ENCODE results near the gene SH3GLB2. TPM values are rescaled to one million over a fixed set of nuclear protein-coding genes. Genes with fewer than 3 reads are reported as not detected.

The SH3GLB2 gene
- total and polyA plus RNA-seq, 2 donors (not counting 1 experiment from before 2014, with no cell fraction given), result 27.3 to 42.3 TPM

DNA sequence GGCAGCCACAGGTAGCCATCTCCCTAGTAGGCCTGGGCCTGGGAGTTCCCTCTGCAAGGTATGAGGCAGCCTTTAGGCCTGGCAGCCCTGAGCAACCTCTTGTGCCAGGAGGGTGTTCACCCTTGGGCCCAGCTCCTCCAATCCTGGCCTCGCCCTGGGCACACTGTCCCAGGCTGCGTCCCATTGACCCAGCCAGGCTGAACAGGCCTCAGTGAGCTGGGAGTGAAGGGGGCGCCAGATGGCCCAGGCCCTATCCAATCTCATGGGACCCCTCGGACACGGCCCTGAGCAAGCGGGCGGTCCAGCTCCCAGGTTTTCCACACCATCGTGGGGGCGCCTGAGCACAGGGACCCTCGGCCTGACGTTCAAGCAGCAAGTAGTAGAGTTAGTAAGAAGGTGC, 14.5 kb downstream of the SH3GLB2 start:
- Histone ChIP-seq H3K27ac (ENCODE audit: insufficient read depth, low read length) (no peak overlapping the region), H3K4me2 (ENCODE audit: extremely low read depth, insufficient read depth, low read length) (no peak overlapping the region), H3K36me3 (ENCODE audit: control insufficient read depth, insufficient read depth, low read length) (peaks cover 8% of the 10 kb centered on the region), H4K20me1 (ENCODE audit: control insufficient read depth, extremely low read depth, insufficient read depth, low read length) (no peaks in the 10 kb centered on the region), H2AFZ (ENCODE audit: low read length) (no peak overlapping the region), H3K4me3 (replicated peaks in 1 of 4; ENCODE audit: control extremely low read depth in 1 of 4, insufficient read depth in 1 of 4, low read depth in 3 of 4, low read length in 4 of 4) (no peak overlapping the region), H3K9me3 (ENCODE audit: control insufficient read depth, insufficient read depth, low read depth, low read length) (no peaks in the 10 kb centered on the region), H3K79me2 (ENCODE audit: control insufficient read depth, insufficient read depth, low read length) (no peaks in the 10 kb centered on the region), H3K9ac (ENCODE audit: insufficient read depth, low read length) (no peak overlapping the region), H3K27me3 (ENCODE audit: control insufficient read depth, insufficient read depth, low read length) (no peaks in the 10 kb centered on the region), H3K4me1 (ENCODE audit: control insufficient read depth, extremely low read depth, insufficient read depth, low read length) (no peaks in the 10 kb centered on the region)
- TF ChIP-seq, protein P1, sequence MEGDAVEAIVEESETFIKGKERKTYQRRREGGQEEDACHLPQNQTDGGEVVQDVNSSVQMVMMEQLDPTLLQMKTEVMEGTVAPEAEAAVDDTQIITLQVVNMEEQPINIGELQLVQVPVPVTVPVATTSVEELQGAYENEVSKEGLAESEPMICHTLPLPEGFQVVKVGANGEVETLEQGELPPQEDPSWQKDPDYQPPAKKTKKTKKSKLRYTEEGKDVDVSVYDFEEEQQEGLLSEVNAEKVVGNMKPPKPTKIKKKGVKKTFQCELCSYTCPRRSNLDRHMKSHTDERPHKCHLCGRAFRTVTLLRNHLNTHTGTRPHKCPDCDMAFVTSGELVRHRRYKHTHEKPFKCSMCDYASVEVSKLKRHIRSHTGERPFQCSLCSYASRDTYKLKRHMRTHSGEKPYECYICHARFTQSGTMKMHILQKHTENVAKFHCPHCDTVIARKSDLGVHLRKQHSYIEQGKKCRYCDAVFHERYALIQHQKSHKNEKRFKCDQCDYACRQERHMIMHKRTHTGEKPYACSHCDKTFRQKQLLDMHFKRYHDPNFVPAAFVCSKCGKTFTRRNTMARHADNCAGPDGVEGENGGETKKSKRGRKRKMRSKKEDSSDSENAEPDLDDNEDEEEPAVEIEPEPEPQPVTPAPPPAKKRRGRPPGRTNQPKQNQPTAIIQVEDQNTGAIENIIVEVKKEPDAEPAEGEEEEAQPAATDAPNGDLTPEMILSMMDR (conservative IDR thresholded peaks at IDR 0.05 in 1 of 2, IDR thresholded peaks at IDR 0.05 in 1 of 2; ENCODE audit: low read depth in 1 of 2, low read length in 2 of 2), result no peak
- no peak for TF ChIP-seq EZH2 (IDR thresholded peaks at IDR 0.05; ENCODE audit: low read length, missing control alignments)
- no peak for DNase-seq (ENCODE audit: low read depth in 2 of 2)

DNA sequence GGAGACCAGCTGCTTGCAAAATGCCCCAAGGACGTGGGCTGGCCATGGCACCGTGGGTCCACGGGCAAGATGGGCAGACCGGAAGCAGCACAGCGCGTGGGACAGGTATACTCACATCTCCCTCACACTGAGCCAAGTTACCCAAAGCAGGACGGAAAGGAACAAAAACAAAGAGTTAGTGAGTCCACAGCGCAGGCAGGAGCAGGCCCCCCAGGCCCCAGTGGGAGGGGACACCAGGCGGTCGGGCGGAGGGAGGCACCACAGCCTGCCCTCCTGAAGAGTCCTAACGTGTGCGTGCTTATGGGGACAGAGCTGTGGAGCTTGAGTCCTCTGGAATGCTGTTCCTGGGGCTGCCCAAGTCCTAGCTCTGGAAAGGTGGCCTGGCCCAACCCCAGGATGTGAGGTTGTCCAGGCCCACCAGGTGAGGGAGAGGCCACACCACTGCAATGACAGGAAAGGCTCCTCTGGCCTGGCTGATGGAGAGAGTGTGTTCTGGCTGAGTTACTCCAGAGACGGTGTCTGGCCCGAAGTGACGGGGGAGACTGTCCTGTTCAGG, 15.2 kb downstream of the SH3GLB2 start:
- no peaks in the 10 kb centered on the region for H4K20me1 ChIP-seq (ENCODE audit: control insufficient read depth, extremely low read depth, insufficient read depth, low read length)
- H2AFZ ChIP-seq (ENCODE audit: low read length), result no peak overlapping the region
- H3K9ac ChIP-seq (ENCODE audit: insufficient read depth, low read length), result no peak overlapping the region
- peaks cover 12% of the 10 kb centered on the region for H3K36me3 ChIP-seq (ENCODE audit: control insufficient read depth, insufficient read depth, low read length)
- no peaks in the 10 kb centered on the region for H3K27me3 ChIP-seq (ENCODE audit: control insufficient read depth, insufficient read depth, low read length)
- no peaks in the 10 kb centered on the region for H3K4me1 ChIP-seq (ENCODE audit: control insufficient read depth, extremely low read depth, insufficient read depth, low read length)
- H3K79me2 ChIP-seq (ENCODE audit: control insufficient read depth, insufficient read depth, low read length), result no peaks in the 10 kb centered on the region
- DNase-seq (ENCODE audit: low read depth in 2 of 2), result no peak
- no peaks in the 10 kb centered on the region for H3K9me3 ChIP-seq (ENCODE audit: control insufficient read depth, insufficient read depth, low read depth, low read length)
- no peak overlapping the region for H3K27ac ChIP-seq (ENCODE audit: insufficient read depth, low read length)
- TF ChIP-seq, protein P1 (conservative IDR thresholded peaks at IDR 0.05 in 1 of 2, IDR thresholded peaks at IDR 0.05 in 1 of 2; ENCODE audit: low read depth in 1 of 2, low read length in 2 of 2), result no peak
- TF ChIP-seq EZH2 (IDR thresholded peaks at IDR 0.05; ENCODE audit: low read length, missing control alignments), result no peak
- no peak overlapping the region for H3K4me3 ChIP-seq (replicated peaks in 1 of 4; ENCODE audit: control extremely low read depth in 1 of 4, insufficient read depth in 1 of 4, low read depth in 3 of 4, low read length in 4 of 4)
- H3K4me2 ChIP-seq (ENCODE audit: extremely low read depth, insufficient read depth, low read length), result no peak overlapping the region

DNA sequence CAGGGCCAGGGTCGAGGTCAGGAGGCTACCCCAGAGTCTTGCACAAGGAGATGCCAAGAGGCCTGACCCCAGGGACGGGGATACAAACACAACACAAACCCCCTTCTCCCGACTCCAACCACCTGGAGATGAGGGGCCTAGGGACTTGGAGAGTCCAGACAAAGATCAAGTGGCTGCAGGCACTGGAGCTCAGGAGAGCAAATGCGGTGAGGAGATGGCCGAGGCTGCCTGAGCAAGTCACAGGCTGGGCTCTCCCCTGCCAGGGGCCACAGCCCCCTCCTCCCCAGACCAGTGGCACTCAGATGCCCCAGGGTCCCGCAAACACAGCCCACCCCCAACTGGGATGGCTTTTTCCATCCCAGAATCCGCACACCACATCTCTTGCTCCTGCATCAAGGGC, 15.8 kb downstream of the SH3GLB2 start:
- no peak for DNase-seq (ENCODE audit: low read depth in 2 of 2)
- Histone ChIP-seq H3K4me2 (ENCODE audit: extremely low read depth, insufficient read depth, low read length) (no peak overlapping the region), H3K4me3 (replicated peaks in 1 of 4; ENCODE audit: control extremely low read depth in 1 of 4, insufficient read depth in 1 of 4, low read depth in 3 of 4, low read length in 4 of 4) (no peak overlapping the region), H3K27ac (ENCODE audit: insufficient read depth, low read length) (no peak overlapping the region), H3K4me1 (ENCODE audit: control insufficient read depth, extremely low read depth, insufficient read depth, low read length) (no peaks in the 10 kb centered on the region), H3K79me2 (ENCODE audit: control insufficient read depth, insufficient read depth, low read length) (no peaks in the 10 kb centered on the region), H4K20me1 (ENCODE audit: control insufficient read depth, extremely low read depth, insufficient read depth, low read length) (no peaks in the 10 kb centered on the region), H3K9me3 (ENCODE audit: control insufficient read depth, insufficient read depth, low read depth, low read length) (no peaks in the 10 kb centered on the region), H2AFZ (ENCODE audit: low read length) (no peak overlapping the region), H3K9ac (ENCODE audit: insufficient read depth, low read length) (no peak overlapping the region), H3K27me3 (ENCODE audit: control insufficient read depth, insufficient read depth, low read length) (no peaks in the 10 kb centered on the region), H3K36me3 (ENCODE audit: control insufficient read depth, insufficient read depth, low read length) (peaks cover 13% of the 10 kb centered on the region)
- no peak for TF ChIP-seq EZH2 (IDR thresholded peaks at IDR 0.05; ENCODE audit: low read length, missing control alignments)
- TF ChIP-seq, protein P1 (conservative IDR thresholded peaks at IDR 0.05 in 1 of 2, IDR thresholded peaks at IDR 0.05 in 1 of 2; ENCODE audit: low read depth in 1 of 2, low read length in 2 of 2), result no peak
